Measurements from ENCODE around the gene IDS.

Gene IDS

DNA sequence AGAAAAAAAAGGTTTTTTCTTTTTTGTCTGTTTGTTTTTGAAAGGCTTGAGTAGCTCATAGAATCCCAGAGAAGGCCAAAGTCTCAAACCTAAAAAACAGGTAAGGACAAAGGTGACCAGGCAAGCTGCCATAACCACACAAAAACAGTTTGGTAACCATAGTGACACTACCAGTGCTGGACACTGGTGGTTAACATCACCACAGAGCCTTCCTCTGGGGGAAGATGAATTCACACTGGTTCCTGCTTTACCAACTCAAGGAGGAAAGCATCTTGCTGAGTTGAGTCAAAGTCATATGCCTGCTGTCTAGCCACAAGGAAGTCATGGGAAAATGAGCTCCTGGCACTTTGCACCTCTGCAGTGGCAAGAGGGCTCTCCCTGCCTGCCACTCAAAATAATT, 32.5 kb downstream of the IDS start:
- FAIRE-seq (no peak), DNase-seq (ENCODE audit: insufficient read length, low spot score) (no peak)
- no peak for TF ChIP-seq POLR2A (IDR thresholded peaks at IDR 0.05; ENCODE audit: low read depth, low read length)

- DNase-seq (ENCODE audit: insufficient read length, low spot score) (no peak), FAIRE-seq (no peak)
- TF ChIP-seq POLR2A (IDR thresholded peaks at IDR 0.05; ENCODE audit: low read depth, low read length), result no peak
Measured at GRCh38 chrX:149471397-149471796, 33.7 kb downstream of the IDS start.

DNA sequence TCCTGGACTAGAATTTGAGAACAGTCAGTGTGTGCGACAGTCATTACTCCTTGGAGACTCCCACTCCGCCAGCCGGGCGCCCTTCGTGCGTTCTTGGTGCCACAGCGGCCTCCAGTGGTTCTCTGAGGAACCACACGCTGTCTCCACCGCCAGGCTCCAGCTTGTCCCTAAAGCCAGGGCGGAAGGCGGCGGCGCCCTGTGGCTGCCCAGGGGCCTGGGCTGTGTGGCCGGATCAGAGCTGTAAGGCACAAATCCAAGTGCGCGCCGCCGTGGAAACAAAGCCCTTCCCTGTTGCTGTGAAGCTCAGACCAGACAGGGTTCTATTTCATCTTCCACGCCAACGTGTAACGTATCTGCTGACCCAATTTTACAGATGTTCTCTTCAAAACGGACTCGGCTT, 34.2 kb downstream of the IDS start:
- DNase-seq (ENCODE audit: insufficient read length, low spot score), result peak; percentile 47
- no peak for TF ChIP-seq POLR2A (IDR thresholded peaks at IDR 0.05; ENCODE audit: low read depth, low read length)

DNA sequence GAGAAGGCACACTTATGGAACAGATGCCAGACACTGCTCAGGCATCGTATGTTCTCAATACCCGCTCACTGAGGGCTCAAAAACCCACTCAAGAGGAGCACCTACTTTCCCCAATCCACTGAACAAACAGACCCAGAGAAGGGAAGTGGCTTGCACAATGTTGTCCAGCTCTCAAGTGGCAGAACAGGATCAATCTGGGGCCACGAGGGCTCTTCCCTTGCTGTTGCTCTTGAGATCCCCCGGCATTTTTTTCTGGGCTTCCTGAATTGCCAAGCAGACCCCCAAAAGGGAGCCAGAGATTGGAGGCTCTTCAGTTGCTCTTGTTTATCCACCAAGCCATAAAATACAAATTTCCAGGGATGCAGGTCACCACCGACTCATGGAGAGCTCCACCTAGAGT, 35.7 kb downstream of the IDS start:
- no peak for TF ChIP-seq POLR2A (IDR thresholded peaks at IDR 0.05; ENCODE audit: low read depth, low read length)
- FAIRE-seq (no peak), DNase-seq (ENCODE audit: insufficient read length, low spot score) (no peak)

More for the DNA sequence above, 34.2 kb downstream of the IDS start:
- FAIRE-seq, result no peak

- no peak for TF ChIP-seq POLR2A (IDR thresholded peaks at IDR 0.05; ENCODE audit: low read depth, low read length)
- DNase-seq (ENCODE audit: insufficient read length, low spot score) (no peak), FAIRE-seq (no peak)
Measured at GRCh38 chrX:149467920-149468319, 37.2 kb downstream of the IDS start.

- FAIRE-seq (no peak), DNase-seq (ENCODE audit: insufficient read length, low spot score) (no peak)
- TF ChIP-seq POLR2A (IDR thresholded peaks at IDR 0.05; ENCODE audit: low read depth, low read length), result no peak
Measured at GRCh38 chrX:149467461-149467860, 37.6 kb downstream of the IDS start.

GRCh38 chrX:149462849-149463248, 42.3 kb downstream of the IDS start:
- no peak for FAIRE-seq
- no peak for TF ChIP-seq POLR2A (IDR thresholded peaks at IDR 0.05; ENCODE audit: low read depth, low read length)
- DNase-seq (ENCODE audit: insufficient read length, low spot score), result no peak

- no peak for TF ChIP-seq POLR2A (IDR thresholded peaks at IDR 0.05; ENCODE audit: low read depth, low read length)
- DNase-seq (ENCODE audit: insufficient read length, low spot score), result no peak
- FAIRE-seq, result no peak
Measured at GRCh38 chrX:149461746-149462145, 43.4 kb downstream of the IDS start.

DNA sequence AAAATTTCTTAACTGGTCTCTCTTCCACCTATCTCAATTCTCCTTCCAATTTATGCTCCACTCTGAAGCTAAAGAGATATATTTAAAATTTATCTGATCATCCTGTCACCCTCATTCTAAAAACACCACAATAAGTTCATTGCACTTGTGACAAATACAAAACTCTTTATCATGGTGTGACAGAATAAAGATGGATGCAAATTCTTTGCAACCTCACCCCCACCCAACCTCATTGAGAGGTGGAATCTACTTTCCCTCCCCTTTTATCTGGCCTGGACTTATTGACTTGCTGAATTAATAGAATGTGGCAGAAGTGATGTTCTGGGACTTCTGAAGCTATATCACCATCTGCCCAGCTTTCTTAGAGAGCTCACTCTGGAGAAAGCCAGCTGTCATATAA, 46.5 kb downstream of the IDS start:
- no peak for DNase-seq (ENCODE audit: insufficient read length, low spot score)

DNA sequence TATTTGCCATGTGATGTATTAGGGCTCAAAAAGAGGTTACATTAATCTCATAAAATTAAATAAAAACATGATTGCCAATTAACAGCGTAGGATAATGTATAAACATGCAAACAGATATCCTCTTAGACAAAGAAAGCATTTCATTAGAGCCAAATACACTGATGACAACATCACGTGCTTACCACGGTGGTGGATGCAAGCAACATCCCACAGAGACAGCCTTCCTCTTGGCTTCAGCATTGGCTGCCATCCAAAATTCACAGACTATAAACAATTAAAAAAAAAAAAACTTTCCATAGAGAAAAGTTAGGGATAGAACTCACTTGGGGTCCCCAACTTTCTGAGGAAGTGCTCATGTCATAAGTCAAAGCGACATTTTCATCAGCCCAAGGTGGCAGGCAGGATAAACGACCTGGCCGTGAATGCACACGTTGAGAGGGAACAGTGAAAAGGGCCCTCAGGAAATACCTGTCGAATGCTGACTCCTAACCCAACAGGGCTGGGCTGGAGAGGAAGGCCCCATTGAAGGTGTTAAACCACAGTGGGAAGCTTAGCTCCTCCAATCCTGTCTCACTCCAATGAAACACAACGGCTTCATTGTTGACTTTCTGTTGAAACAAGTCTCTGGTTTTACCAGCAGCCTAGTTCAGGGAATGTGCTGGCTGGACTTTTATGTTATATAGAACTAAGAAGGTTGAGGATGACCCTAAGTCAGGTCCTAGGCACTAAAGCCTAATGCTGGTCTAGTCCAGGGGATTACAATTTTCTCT, 48.4 kb downstream of the IDS start:
- FAIRE-seq, result no peak
- no peak for TF ChIP-seq POLR2A (IDR thresholded peaks at IDR 0.05; ENCODE audit: low read depth, low read length)
- no peak for DNase-seq (ENCODE audit: insufficient read length, low spot score)

More for the DNA sequence above, 46.5 kb downstream of the IDS start:
- FAIRE-seq, result no peak
- TF ChIP-seq POLR2A (IDR thresholded peaks at IDR 0.05; ENCODE audit: low read depth, low read length), result no peak

GRCh38 chrX:149455934-149456333, 49.2 kb downstream of the IDS start:
- no peak for TF ChIP-seq POLR2A (IDR thresholded peaks at IDR 0.05; ENCODE audit: low read depth, low read length)
- FAIRE-seq, result no peak

DNA sequence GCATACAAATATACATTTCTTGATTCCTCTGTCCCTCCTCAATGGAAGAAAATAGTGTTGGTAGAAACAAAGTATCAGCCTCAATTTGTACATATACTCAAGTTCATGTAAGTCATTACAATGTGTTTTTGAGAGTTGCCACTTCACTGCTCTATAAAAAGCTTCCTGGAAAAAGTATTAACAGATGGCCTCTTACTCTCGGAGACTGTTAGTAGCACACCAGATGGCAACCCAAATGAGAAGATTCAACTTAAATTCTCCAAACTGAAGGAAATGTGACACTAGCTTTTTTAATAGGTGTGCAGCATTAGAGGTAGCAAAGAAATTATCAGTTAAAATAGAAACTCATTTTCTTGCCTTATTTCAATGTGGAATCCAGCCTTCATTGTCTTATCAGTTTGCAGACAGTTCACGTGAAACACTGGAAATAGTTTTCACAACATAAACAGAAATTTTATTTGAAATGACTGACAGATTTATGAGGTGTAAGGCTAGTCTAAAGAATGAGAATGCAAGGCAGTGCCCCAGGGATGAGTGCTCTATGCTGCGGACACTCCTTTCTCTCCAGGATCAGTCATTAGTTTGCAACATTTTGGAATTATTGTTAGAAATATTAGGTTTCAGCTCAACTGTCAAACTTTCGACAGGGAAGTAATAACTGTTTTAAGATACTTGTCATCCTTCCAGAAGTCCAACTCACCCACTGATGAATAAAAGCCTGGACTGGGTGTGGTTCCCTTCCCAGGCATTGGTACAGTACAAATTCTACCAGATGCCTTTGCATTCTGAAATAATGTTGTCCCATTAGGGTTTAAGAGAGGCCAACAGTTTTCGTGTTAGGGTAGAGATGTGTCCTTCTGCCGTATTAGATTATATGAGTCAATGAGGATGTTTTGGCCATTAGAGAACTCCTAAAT, 50.9 kb downstream of the IDS start:
- FAIRE-seq (no peak), DNase-seq (ENCODE audit: insufficient read length, low spot score) (no peak)

More at GRCh38 chrX:149455934-149456333, 49.2 kb downstream of the IDS start:
- no peak for DNase-seq (ENCODE audit: insufficient read length, low spot score)

DNA sequence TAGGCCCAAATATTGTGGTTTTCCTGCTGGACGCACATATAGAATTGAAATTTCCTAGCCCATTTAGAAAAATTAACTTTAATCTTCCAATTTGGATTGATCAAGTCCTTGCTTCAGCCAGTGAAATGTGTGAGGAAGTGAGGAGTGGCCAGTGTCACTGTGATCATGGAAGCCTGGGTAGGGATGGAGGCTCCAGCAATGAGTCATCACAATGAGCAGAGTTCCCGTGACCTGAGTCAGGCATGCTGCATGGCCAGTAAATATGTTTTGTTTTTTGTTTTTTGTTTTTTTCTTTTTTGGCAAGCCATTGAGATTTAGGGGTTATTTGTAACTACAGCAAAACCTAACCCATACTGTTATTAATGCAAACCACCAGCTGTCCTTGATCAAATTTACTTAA, 52.1 kb downstream of the IDS start:
- no peak for TF ChIP-seq POLR2A (IDR thresholded peaks at IDR 0.05; ENCODE audit: low read depth, low read length)
- DNase-seq (ENCODE audit: insufficient read length, low spot score), result peak; percentile 10
- FAIRE-seq, result peak; percentile 74

More for the DNA sequence above, 50.9 kb downstream of the IDS start:
- TF ChIP-seq POLR2A (IDR thresholded peaks at IDR 0.05; ENCODE audit: low read depth, low read length), result no peak

DNA sequence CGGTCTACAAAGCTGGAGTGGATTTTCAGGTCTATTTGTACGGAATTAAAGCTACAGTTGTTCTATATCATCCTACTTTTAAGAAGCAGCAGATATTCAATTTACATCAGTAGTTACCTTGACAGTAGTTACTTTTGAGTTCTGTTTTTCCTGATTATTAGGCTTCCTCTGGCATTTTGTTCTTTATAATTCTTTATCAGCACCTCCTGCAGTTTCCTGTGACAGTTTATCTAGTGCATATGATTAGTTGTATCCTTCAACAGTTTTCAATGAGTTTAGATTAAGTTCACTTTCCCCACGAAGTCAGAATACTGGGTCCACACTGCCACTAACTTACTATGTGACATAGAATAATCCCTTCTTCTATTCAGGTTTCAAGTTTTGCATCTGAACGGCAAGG, 71.7 kb downstream of the IDS start:
- DNase-seq (ENCODE audit: insufficient read length, low spot score) (no peak), FAIRE-seq (no peak)
- no peak for TF ChIP-seq POLR2A (IDR thresholded peaks at IDR 0.05; ENCODE audit: low read depth, low read length)
